ENCODE measurements around the gene MPP2.

- TF ChIP-seq CTCF (IDR thresholded peaks at IDR 0.05) (no peak), EP300 (IDR thresholded peaks at IDR 0.05) (no peak)
These were observed 44.4 kb upstream of the MPP2 start for GRCh38 chr17:43951750-43952149.
